H9 (cell line): ENCODE results near the gene CAMK2G. TPM values are rescaled to one million over a fixed set of nuclear protein-coding genes. Genes with fewer than 3 reads are reported as not detected.

ENCODE experiments used
- DNase-seq: peaks from one replicate; pipeline ENCODE4 v3.0.0-alpha.2; 2017
- H2AFZ ChIP-seq: one replicate; pipeline ENCODE4 v1.6.1; 2013; ENCODE audit warnings: mild to moderate bottlenecking, low read length, control low read depth, moderate library complexity
- H2AK5ac ChIP-seq: 2 replicates; pipeline ENCODE4 v1.6.1; 2013; ENCODE audit warnings: low read length, control low read depth, mixed read lengths; ENCODE audit not compliant: insufficient read length
- H2BK120ac ChIP-seq: one replicate; pipeline ENCODE4 v1.6.1; 2013; ENCODE audit warnings: low read depth, mild to moderate bottlenecking, low read length, control low read depth, inconsistent platforms; ENCODE audit not compliant: poor library complexity, severe bottlenecking
- H2BK12ac ChIP-seq: 2 replicates; pipeline ENCODE4 v1.6.1; 2013; ENCODE audit warnings: low read length, control low read depth, mixed read lengths, low read depth; ENCODE audit not compliant: insufficient read length
- H2BK15ac ChIP-seq: 2 replicates; pipeline ENCODE4 v1.6.1; 2013; ENCODE audit warnings: low read depth, low read length, control low read depth
- H2BK20ac ChIP-seq: one replicate; pipeline ENCODE4 v1.6.1; 2013; ENCODE audit warnings: low read depth, mild to moderate bottlenecking, low read length, control low read depth, inconsistent platforms; ENCODE audit not compliant: poor library complexity, severe bottlenecking
- H2BK5ac ChIP-seq: 2 replicates; pipeline ENCODE4 v1.6.1; 2013; ENCODE audit warnings: low read length, control low read depth, mixed read lengths; ENCODE audit not compliant: insufficient read length
- H3K14ac ChIP-seq: 2 replicates; pipeline ENCODE4 v1.6.1; 2013; ENCODE audit warnings: low read length, control low read depth; ENCODE audit not compliant: insufficient read depth
- H3K18ac ChIP-seq: 2 replicates; pipeline ENCODE4 v1.6.1; 2013; ENCODE audit warnings: low read depth, mild to moderate bottlenecking, mixed read lengths, low read length, control low read depth; ENCODE audit not compliant: insufficient read length
- H3K23ac ChIP-seq: 2 replicates; pipeline ENCODE4 v1.6.1; 2013; ENCODE audit warnings: low read length, control low read depth, mixed read lengths, low read depth; ENCODE audit not compliant: insufficient read length
- H3K23me2 ChIP-seq: 2 replicates; pipeline ENCODE4 v1.6.1; 2013; ENCODE audit warnings: low read depth, mild to moderate bottlenecking, mixed read lengths, low read length, control low read depth; ENCODE audit not compliant: insufficient read length, poor library complexity, severe bottlenecking
- H3K27ac ChIP-seq: 2 replicates; pipeline ENCODE4 v1.5.1; 2013; ENCODE audit warnings: low read length, control low read depth, mixed read lengths, low read depth; ENCODE audit not compliant: insufficient read length
- H3K27me3 ChIP-seq: 2 replicates; pipeline ENCODE4 v1.6.1; 2013; ENCODE audit warnings: low read length, control low read depth, inconsistent platforms; ENCODE audit not compliant: insufficient read depth
- H3K4ac ChIP-seq: 2 replicates; pipeline ENCODE4 v1.6.1; 2013; ENCODE audit warnings: low read depth, mild to moderate bottlenecking, control low read depth, inconsistent platforms, low read length, moderate library complexity
- H3K4me1 ChIP-seq: 2 replicates; pipeline ENCODE4 v1.6.1; 2013; ENCODE audit warnings: low read length, control low read depth, inconsistent platforms; ENCODE audit not compliant: insufficient read depth
- H3K4me2 ChIP-seq: 2 replicates; pipeline ENCODE4 v1.6.1; 2013; ENCODE audit warnings: low read length, control low read depth, mixed read lengths; ENCODE audit not compliant: insufficient read length, insufficient read depth
- H3K56ac ChIP-seq: 2 replicates; pipeline ENCODE4 v1.6.1; 2013; ENCODE audit warnings: low read depth, mild to moderate bottlenecking, mixed read lengths, low read length, control low read depth; ENCODE audit not compliant: insufficient read length
- H3K79me1 ChIP-seq: 2 replicates; pipeline ENCODE4 v1.6.1; 2013; ENCODE audit warnings: low read depth, mild to moderate bottlenecking, moderate library complexity, low read length, control low read depth, inconsistent platforms; ENCODE audit not compliant: insufficient read depth, poor library complexity, severe bottlenecking
- H3K79me2 ChIP-seq: 2 replicates; pipeline ENCODE4 v1.6.1; 2013; ENCODE audit warnings: low read length, control low read depth, inconsistent platforms; ENCODE audit not compliant: insufficient read depth
- H3K9ac ChIP-seq: 2 replicates; pipeline ENCODE4 v1.6.1; 2013; ENCODE audit warnings: low read length, control low read depth, mixed read lengths; ENCODE audit not compliant: insufficient read length; ENCODE audit errors: extremely low read depth
- H3K9me3 ChIP-seq: one replicate; pipeline ENCODE4 v1.6.1; 2013; ENCODE audit warnings: low read depth, low read length, inconsistent platforms; ENCODE audit not compliant: control insufficient read depth
- H3T11ph ChIP-seq: one replicate; pipeline ENCODE4 v1.6.1; 2013; ENCODE audit warnings: mild to moderate bottlenecking, low read length, control low read depth, inconsistent platforms
- H4K20me1 ChIP-seq: one replicate; pipeline ENCODE4 v1.6.1; 2013; ENCODE audit not compliant: control insufficient read depth, insufficient read length, insufficient read depth
- H4K5ac ChIP-seq: 2 replicates; pipeline ENCODE4 v1.6.1; 2013; ENCODE audit warnings: low read depth, mild to moderate bottlenecking, mixed read lengths, low read length, control low read depth; ENCODE audit not compliant: insufficient read length
- H4K8ac ChIP-seq: replicated peaks from 2 replicates; pipeline ENCODE4 v1.6.1; 2013; ENCODE audit warnings: low read length, control low read depth, mixed read lengths, low read depth; ENCODE audit not compliant: insufficient read length
- H4K91ac ChIP-seq: 2 replicates; pipeline ENCODE4 v1.6.1; 2013; ENCODE audit warnings: low read depth, mild to moderate bottlenecking, moderate library complexity, mixed read lengths, low read length, control low read depth; ENCODE audit not compliant: insufficient read length
- H3K27ac Mint-ChIP-seq, 3 experiments: 2 replicates in 2 of 3; 3 replicates in 1 of 3; pipeline ENCODE4 v1.8.0; 2020 to 2021; ENCODE audit warnings: mixed read lengths in 3 of 3, mild to moderate bottlenecking in 1 of 3, moderate library complexity in 1 of 3
- H3K27me3 Mint-ChIP-seq: 2 replicates; pipeline ENCODE4 v1.8.0; 2021; ENCODE audit warnings: low read depth, mild to moderate bottlenecking, moderate library complexity, mixed read lengths
- H3K36me3 Mint-ChIP-seq, 3 experiments: 2 replicates in 2 of 3; 3 replicates in 1 of 3; pipeline ENCODE4 v1.8.0; 2020 to 2021; ENCODE audit warnings: low read depth in 3 of 3, mixed read lengths in 3 of 3; ENCODE audit not compliant: insufficient read depth in 1 of 3
- H3K4me1 Mint-ChIP-seq, 2 experiments: 2 replicates each; pipeline ENCODE4 v1.8.0; 2020; ENCODE audit warnings: mixed read lengths in 2 of 2
- H3K4me3 Mint-ChIP-seq, 2 experiments: 2 replicates in 1 of 2; 3 replicates in 1 of 2; pipeline ENCODE4 v1.8.0; 2020 to 2021; ENCODE audit warnings: mild to moderate bottlenecking in 2 of 2, mixed read lengths in 2 of 2, moderate library complexity in 1 of 2
- H3K9me3 Mint-ChIP-seq, 2 experiments: 2 replicates in 1 of 2; 3 replicates in 1 of 2; pipeline ENCODE4 v1.8.0; 2020; ENCODE audit warnings: mild to moderate bottlenecking in 2 of 2, mixed read lengths in 2 of 2, moderate library complexity in 1 of 2
- CTCF ChIP-seq: fragments of 200-600 bp; sonication (generic); conservative IDR thresholded peaks from 3 replicates; pipeline ENCODE4 v1.8.0; 2021; ENCODE audit warnings: antibody characterized with exemption, mild to moderate bottlenecking
- WGBS: extraction: QIAGEN DNeasy Blood & Tissue Kit; methylation state at CpG from one replicate; pipeline ENCODE4 v1.1.7; 2013; ENCODE audit warnings: missing lambda C conversion rate, low lambda C conversion rate, mixed read lengths; ENCODE audit not compliant: insufficient read length; ENCODE audit errors: extremely low coverage; 5-methylcytosine and 5-hydroxymethylcytosine counted together
- total RNA-seq: library from RNA; stranded (reverse); gene quantifications from 2 replicates; pipeline ENCODE4 v1.2.1, GENCODE V29; 2021

Gene CAMK2G
- total RNA-seq, 1 experiment from 2014 or later, result 31.8 TPM

DNA sequence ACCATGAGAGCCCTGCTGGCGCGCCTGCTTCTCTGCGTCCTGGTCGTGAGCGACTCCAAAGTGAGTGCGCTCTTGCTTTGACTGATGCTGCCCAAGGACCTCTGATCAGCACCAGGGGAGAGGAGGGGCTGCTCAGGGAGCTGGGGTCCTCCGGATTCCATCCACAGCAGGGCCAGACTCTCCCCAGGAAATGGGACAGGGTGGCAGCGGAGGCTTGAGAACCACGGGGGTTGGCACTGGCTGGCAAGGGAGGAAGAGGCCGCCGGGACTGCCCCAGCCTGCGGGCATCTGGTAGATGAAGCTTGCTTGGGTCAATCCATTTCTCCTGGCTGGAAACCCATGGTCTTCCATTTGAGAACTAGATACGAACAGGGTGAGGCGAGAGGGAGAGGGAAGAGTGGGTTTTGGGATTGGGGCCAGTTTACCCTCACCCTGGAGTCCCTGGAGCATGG, 37.2 kb upstream of the CAMK2G start:
- no peak overlapping the region for H2AFZ ChIP-seq
- peak overlapping the region; percentile 40 for H3K18ac ChIP-seq
- peak overlapping the region in 1 of 3 experiments; percentile 27; a peak in 1 of 7 replicates for H3K27ac Mint-ChIP-seq
- no peak overlapping the region; the same call in 1 of the 2 replicates for H3K14ac ChIP-seq
- H2BK120ac ChIP-seq, result no peak overlapping the region
- H3K27me3 Mint-ChIP-seq, result peaks cover 53% of the 10 kb centered on the region
- TF ChIP-seq CTCF, result no peak
- H3K4ac ChIP-seq, result no peak overlapping the region
- DNase-seq, result no peak
- H2AK5ac ChIP-seq, result no peak overlapping the region
- peaks cover 14% of the 10 kb centered on the region for H3K23me2 ChIP-seq
- no peak overlapping the region for H3K27ac ChIP-seq
- H4K8ac ChIP-seq, result no peak overlapping the region
- no peak overlapping the region for H2BK15ac ChIP-seq
- H4K5ac ChIP-seq, result no peak overlapping the region
- no peak overlapping the region for H3T11ph ChIP-seq
- no peak overlapping the region for H3K9ac ChIP-seq
- peak overlapping the region; percentile 92 to 98 for H3K4me3 Mint-ChIP-seq
- no peaks in the 10 kb centered on the region for H3K79me1 ChIP-seq
- H3K4me1 Mint-ChIP-seq, result peaks cover 50 to 51% of the 10 kb centered on the region in 2 experiments
- no peaks in the 10 kb centered on the region for H3K9me3 Mint-ChIP-seq
- no peak overlapping the region for H3K23ac ChIP-seq
- peaks cover 9% of the 10 kb centered on the region for H3K4me1 ChIP-seq
- no peak overlapping the region for H3K56ac ChIP-seq
- H3K27me3 ChIP-seq, result no peaks in the 10 kb centered on the region; the same call in 1 of the 2 replicates
- no peak overlapping the region for H2BK5ac ChIP-seq
- no peak overlapping the region for H4K91ac ChIP-seq
- H3K36me3 Mint-ChIP-seq, result peaks cover 7 to 18% (median 9%) of the 10 kb centered on the region in 3 experiments; a peak in 6 of 7 replicates
- no peak overlapping the region for H2BK12ac ChIP-seq
- H2BK20ac ChIP-seq, result no peak overlapping the region
- H3K4me2 ChIP-seq, result peak overlapping the region; percentile 93
- H3K79me2 ChIP-seq, result no peaks in the 10 kb centered on the region
- H3K9me3 ChIP-seq, result no peaks in the 10 kb centered on the region
- no CpG with 5 or more reads among the region's 14 CpGs for WGBS
- H4K20me1 ChIP-seq, result no peaks in the 10 kb centered on the region
